Epidermal melanocyte (primary cell): ENCODE measurements around the gene NDFIP2.

Experiments
- DNase-seq: peaks from one replicate; pipeline ENCODE4 v3.0.0; 2011; ENCODE audit warnings: low spot score; ENCODE audit not compliant: insufficient read length

The NDFIP2 gene

DNA sequence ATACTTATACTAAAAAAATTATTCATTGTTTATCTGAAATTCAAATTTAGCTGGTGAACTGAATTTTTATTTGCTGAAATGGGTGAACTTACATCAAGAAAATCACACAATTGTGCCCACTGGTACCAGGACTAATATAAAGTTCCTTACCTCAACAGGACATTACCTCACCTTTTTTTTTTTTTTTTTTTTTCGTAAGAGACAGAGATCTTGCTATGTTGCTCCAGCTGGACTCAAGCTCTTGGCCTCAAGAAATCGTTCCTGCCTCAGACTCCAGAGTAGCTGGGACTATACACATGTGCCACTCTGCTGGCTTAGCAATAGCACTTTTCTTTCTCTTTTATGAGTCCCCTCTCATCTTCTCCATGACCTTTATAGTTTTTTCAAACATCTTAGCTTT is 22.5 kb upstream of the NDFIP2 start:
- no peak for DNase-seq

DNA sequence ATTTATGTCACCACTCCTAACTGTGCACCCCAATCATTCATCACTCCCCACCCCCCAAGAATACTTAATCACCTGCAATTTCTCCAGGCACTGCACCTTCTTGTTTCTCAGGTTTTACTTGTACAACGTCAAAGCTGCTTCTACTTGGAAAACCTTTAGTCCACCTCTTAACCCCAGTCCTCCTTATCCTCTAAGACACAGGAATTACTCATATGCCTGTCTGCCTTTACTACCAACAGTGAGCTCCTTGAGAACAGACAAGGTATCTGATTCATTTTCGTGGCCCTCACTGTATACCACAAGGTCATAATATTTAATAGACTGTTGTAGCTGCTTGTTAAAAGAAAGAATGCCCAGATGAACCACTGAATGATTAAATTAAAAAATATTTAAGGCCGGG is 21.0 kb upstream of the NDFIP2 start:
- DNase-seq = no peak

- no peak for DNase-seq
Observed at GRCh38 chr13:79462895-79463294, 18.1 kb upstream of the NDFIP2 start.

- no peak for DNase-seq
Observed at GRCh38 chr13:79463604-79464003, 17.4 kb upstream of the NDFIP2 start.

GRCh38 chr13:79466872-79467271 is 14.1 kb upstream of the NDFIP2 start:
- DNase-seq = no peak

- DNase-seq = no peak
Observed at GRCh38 chr13:79468402-79468801, 12.6 kb upstream of the NDFIP2 start.

GRCh38 chr13:79468819-79469218 is 12.1 kb upstream of the NDFIP2 start:
- no peak for DNase-seq

- DNase-seq = no peak
Observed at GRCh38 chr13:79469608-79470007, 11.3 kb upstream of the NDFIP2 start.

- DNase-seq = no peak
Observed at GRCh38 chr13:79470666-79471065, 10.3 kb upstream of the NDFIP2 start.

- no peak for DNase-seq
Observed at GRCh38 chr13:79475569-79475968, 5.4 kb upstream of the NDFIP2 start.

GRCh38 chr13:79477968-79478367 is 3.0 kb upstream of the NDFIP2 start:
- DNase-seq = no peak

- no peak for DNase-seq
Observed at GRCh38 chr13:79479882-79480281, 1.1 kb upstream of the NDFIP2 start.

DNA sequence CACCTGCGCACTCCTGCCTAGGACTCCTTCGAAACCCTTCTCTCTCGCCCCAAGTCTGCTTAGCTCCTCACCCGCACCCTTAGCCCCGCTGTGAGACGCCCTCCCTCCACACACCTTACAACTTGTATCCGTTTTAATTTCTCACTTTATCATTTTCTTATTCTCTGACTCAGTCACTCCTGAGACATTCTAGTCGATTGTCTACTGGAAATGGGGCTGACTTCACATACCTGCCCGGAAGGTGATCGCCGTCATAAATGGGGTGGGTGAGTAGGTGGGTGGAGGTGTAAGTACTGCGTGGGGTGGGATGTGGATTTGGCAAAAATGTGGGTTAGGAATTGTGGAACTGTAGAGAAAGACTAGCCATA is 714 bp downstream of the NDFIP2 start:
- DNase-seq = no peak

DNA sequence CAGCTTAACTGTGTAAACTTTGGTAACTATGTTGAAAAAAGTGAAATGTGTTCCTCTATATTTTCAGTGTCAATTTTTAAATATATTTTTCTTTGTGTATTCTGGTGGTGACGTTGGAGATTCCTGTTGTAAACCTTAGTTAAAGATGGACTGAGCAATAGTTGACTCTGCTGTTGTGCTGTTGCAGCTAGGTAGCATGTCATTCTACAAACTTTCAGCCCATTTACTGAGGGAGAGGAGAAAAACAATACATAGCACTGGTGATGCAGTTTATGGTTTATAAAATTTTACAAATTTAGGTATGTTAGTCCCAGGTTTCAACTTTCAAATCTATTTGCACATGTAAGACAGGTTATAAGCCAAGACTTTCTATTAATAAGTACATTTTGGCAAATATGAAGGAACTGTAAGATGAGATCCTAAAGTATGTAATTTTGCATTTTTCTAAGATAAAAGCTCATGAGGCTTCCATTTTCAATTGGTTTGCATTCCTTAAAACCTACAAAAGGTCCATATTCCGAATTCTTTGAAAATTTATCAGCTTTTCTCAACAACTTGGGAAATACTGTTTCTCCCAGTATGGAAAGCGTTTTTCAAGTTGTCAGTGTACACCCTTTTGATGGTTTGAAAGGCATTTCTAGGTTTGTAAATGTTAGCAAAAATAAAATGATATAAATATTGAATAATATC is 1.5 kb downstream of the NDFIP2 start:
- DNase-seq = no peak

DNA sequence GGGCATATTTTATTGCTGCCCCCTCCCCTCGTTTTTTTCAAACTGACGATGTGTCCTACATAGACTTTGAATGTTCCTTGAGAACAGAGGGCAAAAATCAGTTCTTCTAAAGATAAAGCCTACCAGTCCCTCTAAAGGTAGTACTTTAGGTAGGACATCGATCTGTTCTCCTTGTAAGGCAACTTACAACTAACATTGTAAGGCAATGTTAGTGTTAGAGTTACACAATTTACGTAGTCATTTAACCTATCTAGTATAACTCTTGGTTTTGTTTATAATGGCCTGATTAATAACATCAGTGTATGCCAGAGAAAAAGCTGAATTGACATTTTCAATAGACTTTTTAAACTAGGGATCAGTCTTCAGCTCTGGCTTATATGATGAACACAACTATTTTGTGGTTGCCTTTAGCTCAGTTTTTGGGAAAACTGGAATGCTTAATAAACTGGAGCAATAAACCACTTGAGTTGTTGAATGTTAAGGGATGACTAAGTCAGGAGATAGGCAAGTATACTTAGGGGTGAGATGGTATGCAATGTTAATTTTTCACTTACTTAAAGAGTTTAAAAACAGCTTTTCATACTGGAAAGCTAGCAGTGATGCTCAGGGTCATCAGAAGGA is 2.2 kb downstream of the NDFIP2 start:
- no peak for DNase-seq

DNA sequence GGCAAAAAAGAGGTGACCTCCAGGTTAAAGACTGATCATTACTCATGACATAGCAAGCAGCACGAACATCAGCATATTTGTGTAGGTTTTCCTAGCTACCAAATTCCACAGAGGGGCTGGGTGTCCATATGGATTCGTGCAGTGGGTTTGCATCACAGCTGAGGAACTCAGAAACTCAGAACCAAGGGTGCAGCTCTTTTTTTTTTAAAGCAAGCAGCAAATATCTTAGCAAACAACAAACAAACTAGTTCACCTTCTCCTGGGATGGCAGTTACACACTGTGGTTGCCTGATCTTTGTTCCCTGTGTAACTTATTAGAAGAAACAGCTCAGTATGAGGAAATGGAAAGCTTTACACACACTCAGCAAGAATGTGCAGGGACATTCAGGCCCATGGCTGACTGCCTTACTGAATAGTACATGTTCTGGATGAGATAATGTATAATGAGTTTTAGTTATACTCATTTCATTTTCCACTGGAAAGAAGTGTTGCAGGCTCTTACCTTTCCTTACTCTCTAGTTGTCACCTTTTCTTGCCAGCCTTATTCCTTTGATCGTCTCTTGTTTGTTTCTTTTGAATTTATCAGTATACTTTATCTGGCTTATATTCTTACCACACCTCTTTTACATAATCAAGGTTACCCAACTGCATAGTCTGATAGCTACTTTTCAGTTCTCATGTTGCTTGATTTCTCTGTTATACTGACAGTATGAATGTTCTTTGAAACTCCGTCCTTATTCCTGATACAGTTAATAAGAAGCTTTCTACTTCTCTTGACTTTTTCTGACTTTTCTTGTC is 4.3 kb downstream of the NDFIP2 start:
- DNase-seq = no peak

DNA sequence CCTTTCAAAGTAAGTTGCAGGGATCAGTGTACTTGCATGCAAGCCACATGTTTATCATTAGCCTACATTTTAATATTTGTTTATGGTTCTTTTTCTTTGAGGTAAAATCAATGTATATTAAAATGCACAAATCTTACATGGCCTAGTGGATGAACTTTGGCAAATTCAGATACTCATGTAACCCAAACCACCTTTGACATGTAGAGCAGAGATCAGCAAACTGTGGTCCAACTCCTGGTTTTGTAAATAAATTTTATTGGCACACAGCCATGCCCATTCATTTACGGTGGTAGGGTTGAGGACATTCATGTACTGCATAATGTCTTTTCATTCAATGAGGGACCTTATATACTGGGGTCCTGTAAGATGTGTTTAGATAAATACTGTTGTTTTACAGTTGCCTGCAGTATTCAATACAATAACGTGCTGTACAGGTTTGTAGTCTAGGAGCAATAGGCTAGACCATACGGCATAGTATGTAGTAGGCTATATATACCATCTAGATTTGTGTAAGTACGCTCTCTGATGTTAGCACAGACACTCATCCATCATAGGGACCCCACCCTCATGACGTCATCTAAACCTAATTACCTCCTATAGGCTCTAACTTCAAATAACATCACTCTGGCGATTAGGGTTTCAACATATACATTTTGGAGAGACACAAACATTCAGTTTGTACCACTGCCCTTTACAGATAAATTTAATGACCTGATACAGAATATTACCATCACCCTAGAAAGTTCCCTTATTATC is 5.7 kb downstream of the NDFIP2 start:
- DNase-seq = no peak

- DNase-seq = no peak
Observed at GRCh38 chr13:79490326-79490725, 9.4 kb downstream of the NDFIP2 start.

- DNase-seq = no peak
Observed at GRCh38 chr13:79490824-79491223, 9.9 kb downstream of the NDFIP2 start.

GRCh38 chr13:79491715-79492114 is 10.8 kb downstream of the NDFIP2 start:
- DNase-seq = no peak

GRCh38 chr13:79492313-79492798 is 11.4 kb downstream of the NDFIP2 start:
- no peak for DNase-seq
